H9 (cell line): Measurements from ENCODE around the gene MORN1. TPM values are rescaled to one million over a fixed set of nuclear protein-coding genes. Genes with fewer than 3 reads are reported as not detected.

Source experiments
- DNase-seq: peaks from one replicate; pipeline ENCODE4 v3.0.0-alpha.2; 2017
- H2AFZ ChIP-seq: one replicate; pipeline ENCODE4 v1.6.1; 2013; ENCODE audit warnings: mild to moderate bottlenecking, low read length, control low read depth, moderate library complexity
- H2AK5ac ChIP-seq: 2 replicates; pipeline ENCODE4 v1.6.1; 2013; ENCODE audit warnings: low read length, control low read depth, mixed read lengths; ENCODE audit not compliant: insufficient read length
- H2BK120ac ChIP-seq: one replicate; pipeline ENCODE4 v1.6.1; 2013; ENCODE audit warnings: low read depth, mild to moderate bottlenecking, low read length, control low read depth, inconsistent platforms; ENCODE audit not compliant: poor library complexity, severe bottlenecking
- H2BK12ac ChIP-seq: 2 replicates; pipeline ENCODE4 v1.6.1; 2013; ENCODE audit warnings: low read length, control low read depth, mixed read lengths, low read depth; ENCODE audit not compliant: insufficient read length
- H2BK15ac ChIP-seq: 2 replicates; pipeline ENCODE4 v1.6.1; 2013; ENCODE audit warnings: low read depth, low read length, control low read depth
- H2BK20ac ChIP-seq: one replicate; pipeline ENCODE4 v1.6.1; 2013; ENCODE audit warnings: low read depth, mild to moderate bottlenecking, low read length, control low read depth, inconsistent platforms; ENCODE audit not compliant: poor library complexity, severe bottlenecking
- H2BK5ac ChIP-seq: 2 replicates; pipeline ENCODE4 v1.6.1; 2013; ENCODE audit warnings: low read length, control low read depth, mixed read lengths; ENCODE audit not compliant: insufficient read length
- H3K14ac ChIP-seq: 2 replicates; pipeline ENCODE4 v1.6.1; 2013; ENCODE audit warnings: low read length, control low read depth; ENCODE audit not compliant: insufficient read depth
- H3K18ac ChIP-seq: 2 replicates; pipeline ENCODE4 v1.6.1; 2013; ENCODE audit warnings: low read depth, mild to moderate bottlenecking, mixed read lengths, low read length, control low read depth; ENCODE audit not compliant: insufficient read length
- H3K23ac ChIP-seq: 2 replicates; pipeline ENCODE4 v1.6.1; 2013; ENCODE audit warnings: low read length, control low read depth, mixed read lengths, low read depth; ENCODE audit not compliant: insufficient read length
- H3K23me2 ChIP-seq: 2 replicates; pipeline ENCODE4 v1.6.1; 2013; ENCODE audit warnings: low read depth, mild to moderate bottlenecking, mixed read lengths, low read length, control low read depth; ENCODE audit not compliant: insufficient read length, poor library complexity, severe bottlenecking
- H3K27ac ChIP-seq: 2 replicates; pipeline ENCODE4 v1.5.1; 2013; ENCODE audit warnings: low read length, control low read depth, mixed read lengths, low read depth; ENCODE audit not compliant: insufficient read length
- H3K27me3 ChIP-seq: 2 replicates; pipeline ENCODE4 v1.6.1; 2013; ENCODE audit warnings: low read length, control low read depth, inconsistent platforms; ENCODE audit not compliant: insufficient read depth
- H3K4ac ChIP-seq: 2 replicates; pipeline ENCODE4 v1.6.1; 2013; ENCODE audit warnings: low read depth, mild to moderate bottlenecking, control low read depth, inconsistent platforms, low read length, moderate library complexity
- H3K4me1 ChIP-seq: 2 replicates; pipeline ENCODE4 v1.6.1; 2013; ENCODE audit warnings: low read length, control low read depth, inconsistent platforms; ENCODE audit not compliant: insufficient read depth
- H3K4me2 ChIP-seq: 2 replicates; pipeline ENCODE4 v1.6.1; 2013; ENCODE audit warnings: low read length, control low read depth, mixed read lengths; ENCODE audit not compliant: insufficient read length, insufficient read depth
- H3K56ac ChIP-seq: 2 replicates; pipeline ENCODE4 v1.6.1; 2013; ENCODE audit warnings: low read depth, mild to moderate bottlenecking, mixed read lengths, low read length, control low read depth; ENCODE audit not compliant: insufficient read length
- H3K79me1 ChIP-seq: 2 replicates; pipeline ENCODE4 v1.6.1; 2013; ENCODE audit warnings: low read depth, mild to moderate bottlenecking, moderate library complexity, low read length, control low read depth, inconsistent platforms; ENCODE audit not compliant: insufficient read depth, poor library complexity, severe bottlenecking
- H3K79me2 ChIP-seq: 2 replicates; pipeline ENCODE4 v1.6.1; 2013; ENCODE audit warnings: low read length, control low read depth, inconsistent platforms; ENCODE audit not compliant: insufficient read depth
- H3K9ac ChIP-seq: 2 replicates; pipeline ENCODE4 v1.6.1; 2013; ENCODE audit warnings: low read length, control low read depth, mixed read lengths; ENCODE audit not compliant: insufficient read length; ENCODE audit errors: extremely low read depth
- H3K9me3 ChIP-seq: one replicate; pipeline ENCODE4 v1.6.1; 2013; ENCODE audit warnings: low read depth, low read length, inconsistent platforms; ENCODE audit not compliant: control insufficient read depth
- H3T11ph ChIP-seq: one replicate; pipeline ENCODE4 v1.6.1; 2013; ENCODE audit warnings: mild to moderate bottlenecking, low read length, control low read depth, inconsistent platforms
- H4K20me1 ChIP-seq: one replicate; pipeline ENCODE4 v1.6.1; 2013; ENCODE audit not compliant: control insufficient read depth, insufficient read length, insufficient read depth
- H4K5ac ChIP-seq: 2 replicates; pipeline ENCODE4 v1.6.1; 2013; ENCODE audit warnings: low read depth, mild to moderate bottlenecking, mixed read lengths, low read length, control low read depth; ENCODE audit not compliant: insufficient read length
- H4K8ac ChIP-seq: replicated peaks from 2 replicates; pipeline ENCODE4 v1.6.1; 2013; ENCODE audit warnings: low read length, control low read depth, mixed read lengths, low read depth; ENCODE audit not compliant: insufficient read length
- H4K91ac ChIP-seq: 2 replicates; pipeline ENCODE4 v1.6.1; 2013; ENCODE audit warnings: low read depth, mild to moderate bottlenecking, moderate library complexity, mixed read lengths, low read length, control low read depth; ENCODE audit not compliant: insufficient read length
- H3K27ac Mint-ChIP-seq, 3 experiments: 2 replicates in 2 of 3; 3 replicates in 1 of 3; pipeline ENCODE4 v1.8.0; 2020 to 2021; ENCODE audit warnings: mixed read lengths in 3 of 3, mild to moderate bottlenecking in 1 of 3, moderate library complexity in 1 of 3
- H3K27me3 Mint-ChIP-seq: 2 replicates; pipeline ENCODE4 v1.8.0; 2021; ENCODE audit warnings: low read depth, mild to moderate bottlenecking, moderate library complexity, mixed read lengths
- H3K36me3 Mint-ChIP-seq, 3 experiments: 2 replicates in 2 of 3; 3 replicates in 1 of 3; pipeline ENCODE4 v1.8.0; 2020 to 2021; ENCODE audit warnings: low read depth in 3 of 3, mixed read lengths in 3 of 3; ENCODE audit not compliant: insufficient read depth in 1 of 3
- H3K4me1 Mint-ChIP-seq, 2 experiments: 2 replicates each; pipeline ENCODE4 v1.8.0; 2020; ENCODE audit warnings: mixed read lengths in 2 of 2
- H3K4me3 Mint-ChIP-seq, 2 experiments: 2 replicates in 1 of 2; 3 replicates in 1 of 2; pipeline ENCODE4 v1.8.0; 2020 to 2021; ENCODE audit warnings: mild to moderate bottlenecking in 2 of 2, mixed read lengths in 2 of 2, moderate library complexity in 1 of 2
- H3K9me3 Mint-ChIP-seq, 2 experiments: 2 replicates in 1 of 2; 3 replicates in 1 of 2; pipeline ENCODE4 v1.8.0; 2020; ENCODE audit warnings: mild to moderate bottlenecking in 2 of 2, mixed read lengths in 2 of 2, moderate library complexity in 1 of 2
- WGBS: extraction: QIAGEN DNeasy Blood & Tissue Kit; methylation state at CpG from one replicate; pipeline ENCODE4 v1.1.7; 2013; ENCODE audit warnings: missing lambda C conversion rate, low lambda C conversion rate, mixed read lengths; ENCODE audit not compliant: insufficient read length; ENCODE audit errors: extremely low coverage; 5-methylcytosine and 5-hydroxymethylcytosine counted together
- total RNA-seq: library from RNA; stranded (reverse); gene quantifications from 2 replicates; pipeline ENCODE4 v1.2.1, GENCODE V29; 2021
- TF ChIP-seq, protein P1 (sequence below): fragments of 200-600 bp; sonication (generic); conservative IDR thresholded peaks from 3 replicates; pipeline ENCODE4 v1.8.0; 2021; ENCODE audit warnings: antibody characterized with exemption, mild to moderate bottlenecking

The MORN1 gene
- total RNA-seq, 1 experiment from 2014 or later: 12.7 TPM

DNA sequence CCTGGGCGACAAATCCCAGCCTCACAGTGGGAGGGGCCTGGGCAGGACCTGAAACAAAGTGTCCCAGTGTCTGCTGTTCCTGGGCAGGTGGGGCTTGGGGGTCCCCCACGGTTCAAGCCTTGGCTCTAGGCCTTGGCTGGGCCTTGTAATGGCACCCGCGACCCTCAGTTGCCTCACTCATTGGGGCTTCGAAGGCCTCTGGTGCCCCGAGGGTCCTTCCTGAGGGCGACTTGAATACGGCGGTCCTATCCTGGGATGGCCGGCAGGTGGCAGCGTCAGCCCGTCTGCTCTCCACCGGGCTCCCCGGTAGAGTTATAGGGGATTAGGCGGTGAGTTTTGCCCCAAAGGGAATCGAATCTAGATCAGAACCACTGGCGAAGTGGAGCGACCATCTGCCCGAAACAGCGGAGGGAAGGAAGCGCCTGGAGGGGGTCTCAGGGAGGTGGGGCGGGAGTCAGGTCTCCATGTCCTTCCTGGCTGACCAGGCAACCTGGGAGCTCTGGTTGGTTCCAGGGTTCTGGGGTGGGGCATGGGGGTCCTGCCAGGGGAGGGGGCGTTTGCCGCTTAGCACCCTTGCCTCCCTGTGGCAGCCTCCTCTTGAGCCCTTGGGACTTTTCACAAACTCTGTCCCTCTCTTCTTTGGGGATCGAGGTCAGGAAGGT lies 23.1 kb upstream of the MORN1 start:
- Histone ChIP-seq H3K18ac (no peak overlapping the region), H3K14ac (no peak overlapping the region; the same call in 1 of the 2 replicates), H3K9ac (no peak overlapping the region), H2BK5ac (no peak overlapping the region), H2BK20ac (no peak overlapping the region), H2BK120ac (no peak overlapping the region), H3K27ac (no peak overlapping the region), H4K8ac (no peak overlapping the region), H2BK15ac (no peak overlapping the region), H3K27me3 (no peaks in the 10 kb centered on the region), H3T11ph (no peak overlapping the region), H3K79me2 (no peaks in the 10 kb centered on the region), H2AK5ac (no peak overlapping the region), H4K20me1 (no peaks in the 10 kb centered on the region), H3K4ac (no peak overlapping the region), H3K56ac (no peak overlapping the region), H3K4me2 (peak overlapping the region; percentile 68), H4K5ac (no peak overlapping the region), H3K79me1 (no peaks in the 10 kb centered on the region), H3K4me1 (no peaks in the 10 kb centered on the region), H2AFZ (no peak overlapping the region), H2BK12ac (no peak overlapping the region), H3K23ac (no peak overlapping the region), H4K91ac (no peak overlapping the region), H3K9me3 (no peaks in the 10 kb centered on the region), H3K23me2 (peaks cover 15% of the 10 kb centered on the region)
- no CpG with 5 or more reads among the region's 25 CpGs for WGBS
- H3K36me3 Mint-ChIP-seq: peaks cover 2 to 9% (median 8%) of the 10 kb centered on the region in 3 experiments; a peak in 6 of 7 replicates
- peaks cover 28% of the 10 kb centered on the region for H3K27me3 Mint-ChIP-seq
- H3K4me3 Mint-ChIP-seq: peak overlapping the region; percentile 75 to 83
- peak overlapping the region in 1 of 3 experiments; percentile 75; a peak in 1 of 7 replicates for H3K27ac Mint-ChIP-seq
- H3K4me1 Mint-ChIP-seq: peaks cover 20 to 27% of the 10 kb centered on the region in 2 experiments
- DNase-seq: peak; percentile 83
- TF ChIP-seq, protein P1, sequence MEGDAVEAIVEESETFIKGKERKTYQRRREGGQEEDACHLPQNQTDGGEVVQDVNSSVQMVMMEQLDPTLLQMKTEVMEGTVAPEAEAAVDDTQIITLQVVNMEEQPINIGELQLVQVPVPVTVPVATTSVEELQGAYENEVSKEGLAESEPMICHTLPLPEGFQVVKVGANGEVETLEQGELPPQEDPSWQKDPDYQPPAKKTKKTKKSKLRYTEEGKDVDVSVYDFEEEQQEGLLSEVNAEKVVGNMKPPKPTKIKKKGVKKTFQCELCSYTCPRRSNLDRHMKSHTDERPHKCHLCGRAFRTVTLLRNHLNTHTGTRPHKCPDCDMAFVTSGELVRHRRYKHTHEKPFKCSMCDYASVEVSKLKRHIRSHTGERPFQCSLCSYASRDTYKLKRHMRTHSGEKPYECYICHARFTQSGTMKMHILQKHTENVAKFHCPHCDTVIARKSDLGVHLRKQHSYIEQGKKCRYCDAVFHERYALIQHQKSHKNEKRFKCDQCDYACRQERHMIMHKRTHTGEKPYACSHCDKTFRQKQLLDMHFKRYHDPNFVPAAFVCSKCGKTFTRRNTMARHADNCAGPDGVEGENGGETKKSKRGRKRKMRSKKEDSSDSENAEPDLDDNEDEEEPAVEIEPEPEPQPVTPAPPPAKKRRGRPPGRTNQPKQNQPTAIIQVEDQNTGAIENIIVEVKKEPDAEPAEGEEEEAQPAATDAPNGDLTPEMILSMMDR: peak; percentile 94
- H3K9me3 Mint-ChIP-seq: no peaks in the 10 kb centered on the region
